HG03442 (cell line): ENCODE data around the gene HSCB.
A peak's percentile ranks its signal among the peaks of the same experiment; 100 is the strongest.
"Not testable (repeated sequence)": the region's sequence is repeated elsewhere in the genome, so short reads cannot be mapped to it uniquely, and the experiment has no call there.

Source experiments
- ATAC-seq: cut with Tn5 transposase; IDR thresholded peaks from one replicate; pipeline ENCODE4 v1.9.1; 2021; ENCODE audit warnings: mild to moderate bottlenecking, moderate library complexity; ENCODE audit not compliant: unreplicated experiment

Gene HSCB

DNA sequence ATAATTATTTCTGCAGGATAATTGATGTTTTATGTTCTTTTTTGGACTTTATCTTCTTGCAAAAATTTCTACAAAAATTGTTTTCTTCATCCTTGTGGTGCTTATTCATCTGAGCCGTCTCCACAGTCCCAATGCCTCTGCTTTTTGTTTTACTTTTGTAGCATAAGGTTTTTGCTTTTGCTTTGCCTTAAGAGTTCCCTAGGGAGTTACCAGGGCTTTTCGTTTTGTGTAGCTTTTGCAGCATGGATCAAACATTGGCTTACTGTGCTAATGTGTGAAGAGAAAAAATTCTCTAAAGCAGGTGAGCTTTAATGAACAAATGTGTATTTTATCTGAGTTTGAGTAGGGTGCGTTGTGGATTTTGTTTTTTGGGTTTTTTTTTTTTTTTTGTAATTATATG lies 46.8 kb downstream of the HSCB start:
- ATAC-seq = no peak

DNA sequence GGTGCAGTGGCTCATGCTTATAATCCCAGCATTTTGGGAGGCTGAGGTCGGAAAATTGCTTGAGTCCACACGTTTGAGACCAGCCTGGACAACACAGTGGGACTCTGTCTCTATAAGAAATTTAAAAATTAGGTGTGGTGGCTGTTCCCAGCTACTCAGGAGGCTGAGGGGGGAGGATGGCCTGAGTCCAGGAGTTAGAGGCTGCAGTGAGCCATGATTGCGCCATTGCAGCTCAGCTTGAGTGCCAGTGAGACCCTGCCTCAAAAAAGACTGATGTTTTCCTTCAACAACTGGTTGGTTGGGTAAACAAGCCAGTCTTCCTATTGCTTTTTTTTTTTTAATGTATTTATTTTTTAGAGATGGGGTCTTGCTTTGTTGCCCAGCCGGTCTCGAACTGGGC lies 49.3 kb downstream of the HSCB start:
- ATAC-seq = no peak

DNA sequence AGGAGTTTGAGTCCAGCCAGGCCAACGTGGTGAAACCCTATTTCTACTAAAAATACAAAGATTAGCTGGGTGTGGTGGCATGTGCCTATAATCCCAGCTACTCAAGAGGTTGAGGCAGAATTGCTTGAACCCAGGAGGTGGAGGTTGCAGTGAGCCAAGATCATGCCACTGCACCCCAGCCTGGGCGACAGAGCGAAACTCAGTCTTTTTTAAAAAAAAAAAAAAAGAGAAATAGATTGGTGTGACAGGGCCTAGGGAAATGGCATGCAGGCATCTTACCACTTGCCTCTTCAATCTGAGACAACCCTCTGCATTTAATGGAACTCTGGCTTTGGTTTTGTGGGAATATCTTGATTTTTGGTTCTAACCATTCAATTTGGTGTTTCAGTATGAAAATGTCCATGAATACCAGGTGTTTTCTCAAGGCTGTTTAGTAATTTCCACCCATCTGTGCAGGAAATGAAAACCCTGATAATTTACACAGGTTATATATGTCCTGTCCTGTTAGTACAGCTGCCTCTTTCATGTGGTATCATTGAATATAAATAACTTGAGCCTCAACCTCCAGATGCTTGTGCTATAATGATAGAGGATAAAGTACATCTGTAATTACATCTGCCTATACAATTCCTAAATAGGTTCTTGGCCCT lies 50.1 kb downstream of the HSCB start:
- ATAC-seq = no peak

DNA sequence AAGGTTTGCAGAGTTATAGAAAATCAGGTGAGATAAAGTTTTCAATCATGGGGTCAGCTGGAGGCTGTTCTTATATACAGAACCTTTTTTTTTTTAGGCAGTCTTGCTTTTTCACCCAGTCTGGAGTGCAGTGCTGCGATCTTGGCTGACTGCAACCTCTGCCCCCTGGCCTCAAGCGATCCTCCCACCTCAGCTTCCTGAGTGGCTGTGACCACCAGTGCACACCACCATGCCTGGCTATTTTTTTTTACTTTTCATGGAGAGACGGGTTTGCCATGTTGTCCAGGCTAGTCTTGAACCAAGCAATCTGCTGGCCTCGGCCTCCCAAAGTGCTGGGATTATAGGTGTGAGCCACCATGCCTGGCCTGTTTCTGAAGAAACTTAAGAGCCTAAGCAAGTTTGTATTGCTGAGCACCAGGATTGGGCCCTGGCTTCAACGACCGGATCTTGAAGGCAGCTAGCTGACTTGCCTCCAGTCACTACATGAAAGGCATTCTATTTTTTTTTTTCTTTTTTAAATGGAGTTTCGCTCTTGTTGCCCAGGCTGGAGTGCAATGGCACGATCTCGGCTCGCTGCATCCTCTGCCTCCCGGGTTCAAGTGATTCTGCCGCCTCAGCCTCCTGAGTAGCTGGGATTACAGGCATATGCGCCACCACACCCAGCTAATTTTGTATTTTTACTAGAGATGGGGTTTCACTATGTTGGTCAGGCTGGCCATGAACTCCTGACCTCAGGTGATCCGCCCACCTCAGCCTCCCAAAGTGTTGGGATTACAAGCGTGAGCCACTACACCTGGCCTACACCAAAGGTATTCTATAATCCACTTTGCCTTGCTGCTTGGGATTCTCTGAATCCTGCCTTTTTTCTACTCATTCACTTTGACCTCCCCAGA lies 50.9 kb downstream of the HSCB start:
- ATAC-seq = no peak

DNA sequence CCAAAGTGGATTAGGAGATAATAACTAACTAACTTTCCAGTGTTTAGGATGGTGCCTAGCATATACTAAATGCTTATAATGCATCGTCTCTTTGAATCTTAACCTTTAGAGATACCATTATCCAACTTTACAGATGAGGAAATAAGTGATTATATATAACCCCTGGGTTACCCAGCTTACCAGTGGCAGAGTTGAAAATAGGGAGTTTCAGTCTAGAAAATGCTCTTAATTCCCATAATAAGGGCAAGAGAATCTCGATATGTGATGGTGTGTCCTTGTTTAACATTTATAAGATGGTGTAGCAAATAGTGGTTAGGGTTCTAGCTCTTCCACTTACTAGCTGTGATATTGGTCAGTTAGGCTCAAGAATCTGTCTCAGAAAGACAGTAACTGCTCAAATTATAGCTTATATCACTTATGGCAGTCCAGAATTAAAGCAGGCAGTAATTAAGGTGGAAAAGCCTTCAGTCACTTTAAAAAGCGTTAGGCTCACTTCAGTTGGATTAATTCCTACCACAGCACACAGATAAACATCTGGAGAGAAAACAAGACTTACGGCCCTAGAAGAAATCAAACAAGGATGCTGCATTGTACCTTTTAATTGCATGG lies 52.2 kb downstream of the HSCB start:
- no peak for ATAC-seq

- ATAC-seq = no peak
These were observed 53.3 kb downstream of the HSCB start for GRCh38 chr22:28795071-28795693.

DNA sequence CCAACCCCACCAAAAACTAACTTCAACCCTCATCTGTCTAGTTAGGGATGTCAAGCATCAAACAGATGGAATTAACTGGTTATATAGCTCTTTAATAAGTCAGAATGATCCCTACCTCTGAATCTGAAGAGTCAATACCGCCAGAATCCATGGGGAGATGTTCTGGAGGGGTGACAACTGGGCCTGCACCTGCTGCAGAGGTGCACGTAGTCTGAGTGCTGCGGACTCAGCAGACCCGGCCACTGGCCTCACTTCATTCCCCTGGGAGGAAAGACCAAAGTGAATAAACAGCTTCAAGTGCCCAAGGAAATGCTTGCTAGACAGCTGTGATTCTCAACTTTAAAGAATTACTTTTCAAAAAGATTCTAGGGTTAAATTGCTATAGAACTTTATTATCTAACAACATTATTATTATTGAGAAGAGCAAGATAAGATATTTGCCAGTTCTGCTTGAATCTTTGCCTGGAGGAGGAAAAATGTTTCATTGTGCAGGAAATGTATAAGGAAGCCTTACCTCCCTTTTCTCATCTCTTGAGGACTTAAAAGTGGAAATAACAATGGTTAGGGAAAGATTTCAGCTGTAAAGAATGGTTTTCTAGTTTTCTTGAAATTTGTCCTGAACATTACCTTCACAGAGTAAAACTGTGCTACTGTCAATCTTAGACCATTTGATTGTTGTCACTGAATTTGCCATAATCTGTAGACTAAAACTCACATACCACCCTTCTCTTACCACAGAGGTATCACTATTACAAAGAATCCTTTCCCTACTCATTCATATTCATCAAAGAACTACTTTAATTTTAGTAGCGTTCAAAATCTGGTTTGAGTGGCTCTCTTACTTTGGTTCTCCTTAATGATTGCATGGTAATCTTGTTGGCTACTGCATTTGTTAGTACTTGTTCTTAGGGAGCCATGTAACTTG lies 54.4 kb downstream of the HSCB start:
- no peak for ATAC-seq

- no peak for ATAC-seq
These were observed 57.2 kb downstream of the HSCB start for GRCh38 chr22:28798810-28799605.

DNA sequence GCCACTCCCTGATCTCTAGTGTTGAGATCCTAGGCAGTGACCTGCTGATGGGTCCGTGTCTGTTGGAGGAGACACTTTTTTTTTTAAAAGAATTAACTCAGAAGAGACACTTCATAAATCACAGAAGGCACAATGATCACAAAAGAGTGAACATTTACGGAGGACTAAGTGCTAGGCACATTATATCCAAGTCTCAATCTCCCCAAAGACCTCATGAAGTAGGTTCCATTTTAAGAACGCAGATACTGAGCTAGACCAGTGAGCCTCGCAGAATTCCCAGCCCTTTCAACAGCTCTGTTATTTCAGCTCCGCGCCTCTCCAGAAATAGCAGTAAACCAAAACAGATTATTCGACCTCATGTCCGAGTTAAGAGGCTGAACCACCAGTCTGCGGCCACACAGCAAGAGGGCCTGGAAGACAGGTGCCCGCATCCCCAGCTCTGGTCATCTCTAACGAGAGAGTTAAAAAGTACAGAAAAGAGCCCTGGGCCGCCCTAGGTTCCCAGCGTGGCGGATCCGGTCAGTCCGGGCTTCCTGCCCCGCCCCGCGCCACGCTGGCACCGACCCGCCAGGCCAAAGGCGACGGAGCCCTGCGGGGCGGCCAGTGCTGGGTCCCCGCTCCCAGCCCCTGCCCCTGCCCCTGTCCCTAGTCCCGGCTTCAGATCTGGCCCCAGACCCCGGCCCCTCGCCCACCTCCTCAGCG lies 57.9 kb downstream of the HSCB start:
- peak; percentile 30 for ATAC-seq

GRCh38 chr22:28800308-28801041 lies 58.6 kb downstream of the HSCB start, which contains the start of gene XBP1:
Gene XBP1, minus strand, starts transcription at chr22:28800569.
- ATAC-seq = peak; percentile 85

DNA sequence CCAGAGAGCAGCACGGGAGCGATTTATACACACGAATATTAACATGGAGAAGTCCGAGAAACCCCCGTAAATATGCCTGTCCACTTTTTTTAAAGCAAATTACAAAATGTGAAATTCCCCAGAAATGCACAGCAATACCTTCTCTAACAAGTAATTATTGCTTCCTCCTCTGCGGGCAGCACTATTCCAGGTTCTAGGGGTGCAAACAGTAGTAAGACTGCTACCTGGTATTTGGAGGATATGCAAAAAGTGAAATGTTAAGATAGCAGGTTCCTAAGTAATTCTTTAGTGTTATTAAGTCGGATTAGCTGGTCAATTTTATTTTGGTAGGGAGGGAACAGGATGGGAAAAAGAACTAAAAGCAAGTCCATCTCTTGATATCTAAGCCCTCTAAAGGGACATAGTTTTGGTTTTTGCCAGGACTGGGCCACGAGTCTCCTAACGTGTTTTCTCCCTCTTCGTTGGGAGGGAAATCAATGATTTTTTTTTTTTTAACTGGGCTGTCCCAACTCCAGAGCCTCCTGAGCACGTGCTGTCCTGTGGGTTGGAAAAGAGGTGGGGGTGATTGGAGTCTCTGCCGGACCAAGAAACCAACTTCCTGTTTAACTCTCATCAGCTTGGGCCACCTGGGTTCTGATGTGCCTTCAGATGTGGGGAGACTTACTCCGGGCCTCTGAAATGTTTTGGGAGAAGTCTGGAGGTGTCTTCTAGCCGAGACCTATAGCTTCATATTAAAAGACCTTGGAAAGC lies 60.2 kb downstream of the HSCB start:
- ATAC-seq = no peak

DNA sequence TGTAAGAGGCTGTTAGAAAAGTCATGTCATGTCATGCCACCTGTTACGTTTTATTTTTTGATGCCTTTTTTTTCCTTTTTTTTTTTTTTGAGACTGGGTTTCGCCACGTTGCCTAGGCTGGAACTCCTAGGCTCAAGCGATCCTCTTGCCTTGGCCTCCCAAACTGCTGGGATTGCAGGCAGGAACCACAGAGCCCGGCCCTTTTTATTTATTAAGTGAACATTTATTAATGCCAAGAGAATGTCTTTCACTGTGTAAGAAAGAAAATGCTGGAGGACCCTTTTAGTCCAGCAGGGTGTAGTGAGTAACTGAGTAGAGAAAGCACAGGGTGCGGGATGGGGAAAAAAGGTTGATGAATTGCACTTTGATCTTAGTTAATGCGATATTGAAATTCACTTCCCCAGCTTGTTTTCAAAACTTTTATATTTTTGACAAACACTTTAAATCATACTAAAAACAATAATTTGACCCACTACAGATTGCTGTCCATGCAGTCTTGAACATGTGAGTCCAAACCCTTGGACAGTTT lies 60.8 kb downstream of the HSCB start:
- no peak for ATAC-seq

DNA sequence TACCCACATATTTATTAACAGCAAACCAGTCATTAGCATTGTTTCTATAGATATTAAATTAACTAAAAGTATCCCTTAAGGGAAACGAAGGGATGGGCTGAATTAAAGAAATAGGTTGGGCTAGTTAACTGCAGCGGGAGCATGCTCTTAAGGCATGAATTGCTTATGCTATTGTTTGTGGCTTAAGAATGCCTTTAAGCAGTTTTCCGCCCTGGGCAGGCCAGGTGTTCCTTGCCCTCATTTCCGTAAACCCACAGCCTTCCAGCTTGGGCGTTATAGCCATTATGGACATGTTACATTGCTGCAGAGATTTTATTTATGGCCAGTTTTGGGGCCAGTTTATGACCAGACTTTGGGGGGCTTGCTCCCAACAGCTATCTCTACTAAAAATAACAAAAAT lies 63.6 kb downstream of the HSCB start:
- ATAC-seq = not testable (repeated sequence)
